AG09319 (cell line): ENCODE data around the gene CTRL.
"Not testable (repeated sequence)": the region's sequence is repeated elsewhere in the genome, so short reads cannot be mapped to it uniquely, and the experiment has no call there.

ENCODE experiments used
- DNase-seq: peaks from one replicate; pipeline ENCODE4 v3.0.0-alpha.2; 2010; ENCODE audit warnings: low read depth; ENCODE audit errors: extremely low read depth
- CTCF ChIP-seq: IDR thresholded peaks from 2 replicates; pipeline ENCODE4 v1.5.1; 2011; ENCODE audit warnings: low read depth, mild to moderate bottlenecking, inconsistent platforms, low read length, moderate library complexity

CTRL gene

GRCh38 chr16:67931712-67932461 is at the start of gene CTRL:
CTRL (minus strand) TSS chr16:67931862; CDS start chr16:67931852, 10 bp downstream.
- TF ChIP-seq CTCF, result no peak; the same call in 1 of the 2 replicates
- no peak for DNase-seq

GRCh38 chr16:67979955-67980678 is 48.5 kb upstream of the CTRL start, which contains the start of gene DPEP3:
DPEP3 (minus strand) TSS chr16:67980499; CDS start chr16:67980380, 119 bp downstream.
- no peak for DNase-seq
- peak; percentile 15 for TF ChIP-seq CTCF

- no peak for DNase-seq
- no peak for TF ChIP-seq CTCF
These were observed 46.0 kb upstream of the CTRL start for GRCh38 chr16:67977469-67978227.

DNA sequence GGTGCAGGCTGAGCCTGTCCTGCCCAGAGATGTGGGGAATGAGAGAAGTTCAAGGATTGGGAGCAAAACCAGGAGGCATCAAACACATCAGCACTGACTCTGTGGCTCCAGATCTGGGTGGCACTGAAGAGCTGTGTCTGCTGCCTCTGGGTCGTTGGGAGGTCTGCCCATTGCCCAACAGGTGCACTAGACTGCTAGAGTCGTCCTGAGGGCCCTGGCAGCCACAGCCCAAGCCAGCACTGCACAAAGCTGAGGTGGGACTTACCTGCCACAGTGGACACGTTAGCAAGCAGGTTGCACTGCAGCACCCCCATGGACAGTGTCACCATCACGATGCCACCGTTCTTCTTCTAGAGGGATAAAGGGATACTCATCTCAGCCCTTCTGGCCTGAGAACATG is 45.3 kb upstream of the CTRL start:
- DNase-seq, result no peak
- TF ChIP-seq CTCF, result no peak

DNA sequence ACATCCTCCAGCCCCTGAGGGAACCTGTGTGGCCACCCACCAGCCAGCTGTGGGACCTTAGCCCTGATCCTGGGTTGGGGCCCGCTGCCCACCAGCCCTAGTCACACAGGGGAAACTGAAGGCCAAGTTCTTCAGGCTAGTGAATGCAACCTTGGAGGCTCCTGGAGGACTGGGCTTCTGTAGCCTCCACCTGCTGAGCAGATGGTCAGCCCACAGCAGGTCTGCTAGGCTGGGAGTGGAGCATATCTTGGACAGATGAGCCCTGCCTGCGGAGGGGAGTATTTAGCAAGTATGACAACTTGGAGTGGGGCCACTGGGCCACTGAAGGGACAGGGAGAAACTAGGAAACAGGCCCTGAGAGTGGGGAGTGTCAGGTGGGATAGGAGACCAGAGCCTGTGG is 44.5 kb upstream of the CTRL start:
- no peak for TF ChIP-seq CTCF
- DNase-seq, result no peak

GRCh38 chr16:67975321-67976105 is 43.9 kb upstream of the CTRL start:
- DNase-seq, result no peak
- no peak for TF ChIP-seq CTCF

GRCh38 chr16:67972285-67972684 is 40.6 kb upstream of the CTRL start:
- DNase-seq, result not testable (repeated sequence)
